Thoracic aorta (tissue), 2 donors: ENCODE results near the gene HOXA6. TPM values are rescaled to one million over a fixed set of nuclear protein-coding genes. Genes with fewer than 3 reads are reported as not detected.

Experiments used
- ATAC-seq: fragments of 150-250 bp; one replicate; pipeline ENCODE4 v1.8.0; 2017; ENCODE audit warnings: low read depth; ENCODE audit not compliant: insufficient number of reproducible peaks, low FRiP score
- DNase-seq: peaks from one replicate; pipeline ENCODE4 v3.0.0-alpha.2; 2020; ENCODE audit warnings: low spot score
- H3K27ac ChIP-seq, 2 donors: fragments of 200-600 bp; sonication (generic); 1 replicate in 1 of 2; 2 replicates in 1 of 2; pipeline ENCODE4 v1.5.1; 2016; ENCODE audit warnings: mild to moderate bottlenecking in 2 of 2, moderate library complexity in 2 of 2
- H3K27me3 ChIP-seq: fragments of 200-600 bp; sonication (generic); replicated peaks from 2 replicates; pipeline ENCODE4 v1.6.0; 2016; ENCODE audit warnings: mild to moderate bottlenecking; ENCODE audit not compliant: insufficient read depth
- H3K36me3 ChIP-seq: fragments of 200-600 bp; sonication (generic); one replicate; pipeline ENCODE4 v1.5.1; 2016
- H3K4me1 ChIP-seq, 2 donors: fragments of 200-600 bp; sonication (generic); 1 replicate in 1 of 2; 2 replicates in 1 of 2; pipeline versions ENCODE4 v1.5.1 to v1.6.0; 2016; ENCODE audit warnings: low read depth in 2 of 2, mild to moderate bottlenecking in 1 of 2; ENCODE audit not compliant: control insufficient read depth in 1 of 2
- H3K4me3 ChIP-seq: fragments of 200-600 bp; sonication (generic); 2 replicates; pipeline ENCODE4 v1.5.1; 2016; ENCODE audit warnings: mild to moderate bottlenecking
- H3K9me3 ChIP-seq: fragments of 200-600 bp; sonication (generic); 2 replicates; pipeline ENCODE4 v1.5.1; 2016
- total RNA-seq, 2 donors: library from RNA; depleted of rRNA; stranded (reverse); fragments of >200 nt; gene quantifications; one replicate each; pipeline versions ENCODE4 v1.1.0 to v1.2.3, GENCODE V29; 2016
- TF ChIP-seq, protein P1 (sequence below): fragments of 200-600 bp; sonication (generic); IDR thresholded peaks from one replicate; pipeline ENCODE4 v1.5.1; 2019; ENCODE audit warnings: antibody characterized with exemption

Gene HOXA6
- total RNA-seq, 2 donors from 2014 or later = not detected

DNA sequence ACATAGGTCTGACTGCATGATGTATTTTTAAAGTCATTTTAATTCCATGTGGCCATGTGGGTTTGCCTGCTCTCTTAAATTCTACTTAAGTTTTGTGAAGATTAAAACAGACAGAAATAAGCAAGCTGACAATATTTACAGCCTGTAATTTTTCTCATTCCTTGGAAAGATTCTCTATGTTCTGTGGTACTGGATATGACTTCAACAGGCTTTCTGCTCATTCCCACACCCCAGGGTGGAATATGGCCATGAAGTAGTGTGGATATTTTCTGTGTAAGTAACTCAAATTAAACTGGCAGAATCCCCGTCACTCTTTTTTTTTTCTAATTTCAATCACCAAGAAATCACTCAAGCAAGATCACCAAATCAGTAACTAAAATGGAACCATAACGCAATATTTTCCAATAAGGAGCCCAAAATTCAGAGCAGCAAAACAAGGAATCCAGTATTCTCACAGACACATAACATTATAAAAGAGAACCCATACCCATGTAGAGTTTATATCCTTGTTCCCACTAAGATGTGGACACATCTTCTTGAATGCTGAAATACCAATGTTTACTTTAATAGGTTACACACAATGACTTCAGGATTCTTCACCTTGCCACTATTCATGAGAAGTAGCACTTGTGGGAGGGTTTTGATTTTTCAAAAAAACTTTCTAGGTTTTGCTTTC, 9.8 kb downstream of the HOXA6 start:
- H3K36me3 ChIP-seq = peaks cover 3% of the 10 kb centered on the region
- ATAC-seq (no peak), DNase-seq (no peak)
- H3K9me3 ChIP-seq = no peaks in the 10 kb centered on the region
- no peak overlapping the region for H3K4me3 ChIP-seq
- H3K27me3 ChIP-seq = no peaks in the 10 kb centered on the region
- peak overlapping the region; percentile 66 to 95 for H3K27ac ChIP-seq
- H3K4me1 ChIP-seq = peaks cover 7 to 33% of the 10 kb centered on the region in 2 donors
- TF ChIP-seq, protein P1, sequence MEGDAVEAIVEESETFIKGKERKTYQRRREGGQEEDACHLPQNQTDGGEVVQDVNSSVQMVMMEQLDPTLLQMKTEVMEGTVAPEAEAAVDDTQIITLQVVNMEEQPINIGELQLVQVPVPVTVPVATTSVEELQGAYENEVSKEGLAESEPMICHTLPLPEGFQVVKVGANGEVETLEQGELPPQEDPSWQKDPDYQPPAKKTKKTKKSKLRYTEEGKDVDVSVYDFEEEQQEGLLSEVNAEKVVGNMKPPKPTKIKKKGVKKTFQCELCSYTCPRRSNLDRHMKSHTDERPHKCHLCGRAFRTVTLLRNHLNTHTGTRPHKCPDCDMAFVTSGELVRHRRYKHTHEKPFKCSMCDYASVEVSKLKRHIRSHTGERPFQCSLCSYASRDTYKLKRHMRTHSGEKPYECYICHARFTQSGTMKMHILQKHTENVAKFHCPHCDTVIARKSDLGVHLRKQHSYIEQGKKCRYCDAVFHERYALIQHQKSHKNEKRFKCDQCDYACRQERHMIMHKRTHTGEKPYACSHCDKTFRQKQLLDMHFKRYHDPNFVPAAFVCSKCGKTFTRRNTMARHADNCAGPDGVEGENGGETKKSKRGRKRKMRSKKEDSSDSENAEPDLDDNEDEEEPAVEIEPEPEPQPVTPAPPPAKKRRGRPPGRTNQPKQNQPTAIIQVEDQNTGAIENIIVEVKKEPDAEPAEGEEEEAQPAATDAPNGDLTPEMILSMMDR = no peak

DNA sequence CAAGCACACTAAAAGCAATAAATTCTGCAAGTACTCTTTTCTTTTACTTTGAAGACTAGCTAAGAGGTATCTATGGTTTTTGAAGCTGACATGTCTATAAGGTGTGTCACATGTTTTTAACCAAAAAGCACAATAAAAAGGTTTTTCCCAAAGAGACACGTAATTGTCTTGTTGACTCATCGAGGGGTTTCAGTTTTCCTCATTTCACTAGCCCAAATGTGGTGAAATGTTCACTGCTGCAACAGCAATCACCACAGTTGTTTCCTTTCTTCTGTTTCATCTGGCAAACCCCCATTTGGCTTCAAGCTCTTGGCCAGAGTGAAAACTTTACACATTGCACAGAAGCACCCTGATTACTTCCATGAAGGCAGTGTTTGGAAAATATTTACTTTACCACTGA, 13.2 kb downstream of the HOXA6 start:
- H3K27ac ChIP-seq = peak overlapping the region in 1 of 2 donors; percentile 24
- no peaks in the 10 kb centered on the region for H3K36me3 ChIP-seq
- DNase-seq (no peak), ATAC-seq (no peak)
- peaks cover 7 to 21% of the 10 kb centered on the region in 2 donors for H3K4me1 ChIP-seq
- no peak overlapping the region for H3K4me3 ChIP-seq
- no peaks in the 10 kb centered on the region for H3K9me3 ChIP-seq
- TF ChIP-seq, protein P1 = no peak
- H3K27me3 ChIP-seq = no peaks in the 10 kb centered on the region

DNA sequence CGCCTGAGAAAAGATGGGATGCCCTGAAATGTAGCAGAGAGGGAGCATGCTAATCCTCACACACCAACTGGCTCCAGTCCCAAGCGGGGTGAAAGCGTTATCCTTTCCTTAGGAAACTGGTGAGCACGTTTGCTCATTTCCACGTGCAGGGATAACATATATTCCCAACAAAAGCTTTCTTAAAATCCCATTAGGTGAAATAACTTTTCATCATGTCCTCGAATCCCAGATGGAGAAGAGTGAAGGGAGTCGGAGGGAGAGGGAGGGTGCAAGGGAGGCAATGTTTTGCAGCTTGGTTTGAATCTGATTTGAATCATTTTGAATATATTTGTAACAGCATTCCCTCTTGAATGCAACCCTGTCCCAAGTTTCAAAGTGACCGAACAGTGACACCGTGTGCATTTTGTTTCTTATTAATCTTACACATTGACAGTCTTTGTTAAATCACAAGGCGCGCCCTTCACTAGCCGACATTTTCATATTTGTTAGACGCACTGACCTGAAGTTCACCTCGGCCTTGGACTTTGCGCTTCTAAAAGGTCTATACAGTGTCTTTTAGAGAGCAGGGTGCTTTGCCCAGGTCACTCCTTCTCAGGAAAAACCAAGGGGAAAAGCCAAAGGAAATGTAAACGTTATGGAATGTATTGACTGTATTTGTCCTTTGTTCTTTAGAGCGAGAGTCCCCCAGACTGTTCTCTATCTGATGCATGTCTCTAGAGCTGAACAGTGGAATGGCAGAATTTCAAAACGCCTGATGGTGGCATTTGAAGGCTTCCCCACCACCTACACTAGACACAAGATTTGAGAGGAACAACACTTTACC, 14.0 kb downstream of the HOXA6 start:
- no peaks in the 10 kb centered on the region for H3K27me3 ChIP-seq
- H3K9me3 ChIP-seq = no peaks in the 10 kb centered on the region
- H3K27ac ChIP-seq = peak overlapping the region in 1 of 2 donors; percentile 24
- H3K36me3 ChIP-seq = no peaks in the 10 kb centered on the region
- TF ChIP-seq, protein P1 = no peak
- H3K4me1 ChIP-seq = peaks cover 7 to 29% of the 10 kb centered on the region in 2 donors
- DNase-seq = no peak
- no peak overlapping the region for H3K4me3 ChIP-seq
- ATAC-seq = no peak

DNA sequence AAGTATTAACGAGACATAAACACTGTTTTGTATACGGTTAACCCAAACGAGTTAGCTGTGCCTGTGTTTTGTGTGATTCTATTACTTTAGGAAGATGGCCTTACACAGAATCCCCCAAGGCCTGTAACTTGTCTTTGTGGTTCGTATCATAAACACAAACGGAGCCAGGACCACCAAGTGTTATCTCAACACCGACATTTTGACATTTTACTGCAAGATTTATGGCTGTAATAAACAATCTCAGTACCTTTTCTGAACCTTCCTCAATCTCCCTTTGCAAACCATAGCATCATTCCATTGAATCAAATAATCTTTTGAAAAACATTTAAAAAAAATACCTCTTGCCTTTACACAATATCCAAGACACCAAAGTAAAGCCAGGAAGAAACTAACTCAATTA, 14.6 kb downstream of the HOXA6 start:
- Histone ChIP-seq H3K27ac (no peak overlapping the region), H3K9me3 (no peaks in the 10 kb centered on the region), H3K4me3 (no peak overlapping the region), H3K4me1 (peaks cover 7 to 34% of the 10 kb centered on the region in 2 donors), H3K27me3 (no peaks in the 10 kb centered on the region), H3K36me3 (no peaks in the 10 kb centered on the region)
- DNase-seq (no peak), ATAC-seq (no peak)
- TF ChIP-seq, protein P1 = no peak

DNA sequence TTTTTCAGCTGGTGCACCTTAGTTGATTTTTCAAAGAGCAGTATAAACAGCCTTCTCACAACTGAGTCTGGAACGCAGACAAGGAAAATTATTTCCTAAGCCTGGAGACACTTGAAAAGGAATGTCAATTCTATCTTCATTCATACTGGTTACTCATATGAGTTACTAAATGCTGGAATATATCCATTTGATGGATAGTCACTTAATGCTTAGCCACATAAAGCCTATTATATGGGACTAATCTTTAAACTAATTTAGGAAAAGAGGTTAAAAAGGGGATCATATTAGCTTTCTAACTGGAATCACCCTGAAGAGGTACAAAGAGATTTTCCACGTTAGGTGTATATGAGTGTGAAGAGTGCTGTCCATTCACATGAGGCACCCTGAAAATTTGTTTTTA, 15.4 kb downstream of the HOXA6 start:
- Histone ChIP-seq H3K27me3 (no peaks in the 10 kb centered on the region), H3K27ac (no peak overlapping the region), H3K36me3 (no peaks in the 10 kb centered on the region), H3K9me3 (no peaks in the 10 kb centered on the region), H3K4me3 (no peak overlapping the region), H3K4me1 (peaks cover 7 to 41% of the 10 kb centered on the region in 2 donors)
- TF ChIP-seq, protein P1 = no peak
- ATAC-seq = no peak
- DNase-seq = no peak
